SW 1271 (cell line): Measurements from ENCODE around the gene LETM1.

ENCODE experiments used
- DNase-seq, 2 experiments: peaks; one replicate each; lab custom pipeline; 2025; lab: John Stamatoyannopoulos, UW

LETM1 gene

DNA sequence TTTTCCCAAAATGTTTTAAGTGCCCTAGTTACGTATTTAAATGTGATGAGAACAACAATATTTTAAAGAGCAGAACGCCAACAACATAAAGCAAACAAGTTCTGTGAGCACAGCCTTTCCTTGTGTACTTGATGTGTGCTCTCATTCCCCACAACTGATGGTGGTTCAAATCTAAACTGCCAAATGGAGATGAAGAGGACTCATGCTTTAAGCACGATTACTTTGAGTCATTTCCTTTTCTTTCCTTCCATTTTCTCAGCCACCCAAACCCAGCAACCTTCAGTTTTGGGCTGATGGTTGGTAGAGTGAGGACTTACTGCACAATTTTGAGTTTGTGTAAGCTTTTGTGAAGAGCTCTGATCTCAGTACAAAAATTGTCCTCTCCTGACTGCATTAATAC is 16.9 kb upstream of the LETM1 start:
- DNase-seq, result peak; percentile 15 to 60

GRCh38 chr4:1871471-1872021 is 15.6 kb upstream of the LETM1 start:
- DNase-seq, result no peak

DNA sequence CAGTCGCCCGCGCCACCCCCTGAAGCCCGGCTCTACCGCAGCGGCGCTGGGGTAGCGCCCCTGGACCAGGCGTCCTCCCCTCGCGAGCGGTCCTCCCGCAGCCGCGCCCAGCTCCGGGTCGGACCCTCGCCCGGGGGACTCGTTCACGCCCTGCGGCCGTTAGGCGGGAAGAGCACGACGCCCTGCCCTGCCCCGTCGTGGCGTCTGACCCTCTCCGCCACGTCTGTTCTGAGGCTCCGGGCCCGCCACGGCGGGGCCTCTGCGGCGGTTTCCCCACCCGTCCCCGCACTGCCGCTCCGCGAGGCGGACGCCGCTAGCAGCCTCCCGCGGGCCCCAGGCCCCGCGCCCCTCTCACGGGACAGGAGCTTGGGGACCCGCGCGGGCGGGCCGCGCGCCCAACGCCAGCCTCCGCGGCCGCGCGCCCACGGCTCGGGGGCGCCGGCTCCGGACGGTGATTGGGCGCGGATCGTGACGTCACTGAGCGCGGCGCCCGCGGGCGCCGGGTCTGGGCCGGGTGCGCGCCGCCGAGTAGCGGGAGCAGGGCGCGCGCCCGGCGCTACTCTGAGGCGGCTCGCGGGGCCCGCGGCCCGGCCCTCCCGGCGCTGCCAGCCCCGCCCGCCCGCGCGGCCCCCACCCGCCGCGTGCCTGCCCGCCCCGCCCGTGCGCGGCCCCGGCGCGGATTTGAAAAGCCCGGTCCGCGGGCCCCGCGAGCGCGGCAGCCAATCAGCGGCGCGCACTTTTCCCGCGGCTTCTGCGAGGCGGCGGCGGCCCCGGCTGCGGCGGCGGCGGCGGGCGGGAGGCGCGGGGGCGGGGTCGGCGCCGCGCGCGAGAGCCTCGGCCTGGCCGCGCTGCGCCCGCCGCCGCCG is 14.9 kb upstream of the LETM1 start, which contains the start of gene NSD2:
Gene NSD2 (plus strand): TSS at position 816 of the 866 bp plus-strand sequence. CDS start 29,262 bp downstream, outside the sequence.
- peak; percentile 49 to 83 for DNase-seq

DNA sequence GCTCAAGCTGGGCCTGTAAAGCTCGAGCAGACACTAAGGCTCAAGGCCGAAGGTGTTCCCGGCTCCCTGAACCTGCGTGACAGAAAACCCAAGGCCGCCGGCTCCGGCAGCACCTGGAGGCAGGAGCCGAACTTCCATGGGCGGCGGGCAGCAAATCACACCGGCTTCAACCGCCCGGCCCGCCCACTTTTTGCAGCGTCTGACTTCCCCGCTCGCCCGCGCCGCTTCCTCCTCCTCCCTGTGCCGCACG is 14.3 kb upstream of the LETM1 start:
- DNase-seq, result peak; percentile 52 to 82

DNA sequence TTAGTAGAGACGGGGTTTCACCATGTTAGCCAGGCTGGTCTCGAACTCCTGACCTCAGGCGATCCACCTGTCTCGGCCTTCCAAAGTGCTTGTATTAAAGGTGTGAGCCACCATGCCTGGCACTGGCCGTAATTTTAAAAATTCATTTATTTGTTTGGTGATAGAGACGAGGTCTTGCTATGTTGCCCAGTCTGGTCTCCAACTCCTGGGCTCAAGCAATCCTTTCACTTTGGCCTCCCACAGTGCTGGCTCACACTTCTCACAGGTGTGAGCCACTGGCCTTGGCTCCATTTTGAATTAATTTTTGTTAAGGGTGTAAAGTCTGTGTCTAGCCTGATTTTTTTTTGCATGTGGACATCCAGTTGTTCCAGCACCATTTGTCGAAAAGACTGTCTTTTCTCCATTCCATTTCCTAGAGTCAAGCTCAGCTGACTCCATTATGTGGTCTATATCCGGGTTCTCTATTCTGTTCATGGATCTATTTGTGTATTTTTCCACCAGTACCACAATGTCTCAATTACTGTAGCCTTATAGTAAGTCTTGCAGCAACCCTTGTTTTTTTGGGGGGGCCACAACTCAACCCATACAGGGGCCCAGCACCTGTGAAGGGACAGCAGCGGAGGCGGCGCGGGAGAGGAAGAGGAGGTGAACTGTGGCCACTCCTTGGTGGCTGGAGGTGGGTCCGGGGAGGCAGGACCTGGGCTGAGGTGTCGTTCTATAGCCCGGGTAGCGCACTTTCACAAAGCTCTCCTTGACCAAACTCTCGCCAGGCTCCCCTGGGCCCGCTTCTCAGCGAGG is 13.8 kb upstream of the LETM1 start:
- no peak for DNase-seq

DNA sequence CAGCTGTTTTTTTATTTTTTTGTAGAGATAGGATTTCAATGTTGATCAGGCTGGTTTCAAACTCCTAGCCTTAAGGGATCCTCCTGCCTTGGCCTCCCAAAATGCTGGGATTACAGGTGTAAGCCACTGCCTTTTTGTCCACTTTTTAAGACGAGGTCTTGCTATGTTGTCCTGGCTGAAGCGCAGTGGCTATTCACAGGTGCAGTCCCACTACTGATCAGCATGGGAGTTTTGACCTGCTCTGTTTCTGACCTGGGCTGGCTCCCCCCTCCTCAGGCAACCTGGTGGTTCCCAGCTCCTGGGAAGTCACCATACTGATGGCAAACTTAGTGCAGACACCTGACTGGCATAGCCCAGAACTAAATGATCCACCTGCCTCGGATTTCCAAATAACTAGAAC is 13.0 kb upstream of the LETM1 start:
- DNase-seq, result no peak

DNA sequence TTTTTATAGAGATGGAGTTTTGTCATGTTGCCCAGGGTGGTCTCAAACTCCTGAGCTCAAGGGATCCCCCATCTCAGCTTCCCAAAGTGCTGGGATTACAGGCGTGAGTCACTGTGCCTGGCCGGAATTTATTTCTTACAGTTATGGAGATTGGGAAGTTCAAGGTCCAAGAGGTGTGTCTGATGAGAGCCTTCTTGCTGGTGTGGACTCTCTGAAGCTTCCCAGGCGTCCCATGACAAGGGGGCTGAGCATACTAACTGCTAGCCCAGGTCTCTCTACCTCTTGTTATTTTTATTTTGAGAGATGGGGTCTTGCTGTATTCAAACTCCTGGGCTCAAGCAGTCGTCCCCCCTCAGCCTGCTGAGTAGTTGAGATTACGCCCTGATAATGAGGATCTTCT is 12.3 kb upstream of the LETM1 start:
- no peak for DNase-seq

DNA sequence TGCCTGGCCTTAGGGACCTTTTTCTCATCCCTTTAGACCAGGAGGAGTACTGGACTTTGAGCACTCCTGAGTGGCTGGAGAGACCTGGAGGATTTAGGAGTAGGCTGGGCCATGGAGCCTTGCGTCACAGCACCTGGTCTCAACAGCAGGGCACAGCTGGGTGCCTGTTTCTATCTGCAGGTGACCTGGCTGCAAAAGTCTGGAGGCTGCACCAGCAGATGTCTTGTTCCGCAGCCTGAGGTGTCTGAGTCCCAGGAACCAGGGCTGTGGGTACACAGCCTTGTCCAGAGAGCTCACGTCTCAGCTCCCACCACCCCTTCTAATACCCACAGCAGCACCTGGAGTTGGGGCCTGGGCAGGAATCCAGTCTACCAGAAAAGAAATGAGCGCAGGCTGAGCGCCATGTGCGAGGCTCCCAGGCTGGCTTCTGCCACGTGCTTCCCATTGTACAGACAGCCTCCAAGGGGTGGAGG is 10.3 kb upstream of the LETM1 start:
- no peak for DNase-seq

GRCh38 chr4:1864076-1865008 is 8.4 kb upstream of the LETM1 start:
- no peak for DNase-seq

DNA sequence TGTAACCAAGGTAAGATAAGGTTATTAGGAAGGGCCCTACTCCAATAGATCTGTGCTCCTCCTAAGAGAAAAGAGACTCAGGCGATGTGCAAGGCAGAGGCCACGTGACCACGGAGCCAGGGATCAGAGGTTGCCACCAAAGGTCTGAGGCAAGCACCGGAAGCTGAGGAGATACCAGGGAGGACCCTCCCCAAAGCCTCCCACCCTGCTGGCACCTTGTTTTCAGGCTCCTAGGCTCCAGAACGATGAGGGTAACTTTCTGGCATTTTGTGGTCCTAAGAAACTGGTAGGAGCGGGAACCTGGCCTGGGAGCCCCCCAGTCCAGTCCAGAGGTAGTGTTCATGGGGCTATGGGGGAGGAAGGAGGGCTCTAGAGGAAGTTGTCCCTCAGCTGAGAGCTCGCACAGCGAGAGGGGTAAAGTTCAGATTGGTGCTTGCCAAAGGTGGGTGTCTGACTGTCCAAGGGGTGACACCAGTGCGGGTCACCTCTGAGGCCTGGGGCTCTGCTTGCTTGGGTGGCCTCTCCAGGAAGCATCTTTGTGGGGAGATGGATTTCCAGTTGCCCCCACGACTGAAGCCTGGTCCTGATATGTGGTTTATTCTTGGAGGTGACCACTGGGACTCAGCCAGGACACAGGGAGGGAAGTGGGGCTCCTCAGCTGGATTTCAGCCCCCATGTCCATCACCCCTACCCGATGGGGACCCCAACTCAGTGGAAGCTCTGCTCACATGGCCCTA is 7.5 kb upstream of the LETM1 start:
- no peak for DNase-seq

GRCh38 chr4:1862961-1863296 is 7.0 kb upstream of the LETM1 start:
- DNase-seq, result no peak

- no peak for DNase-seq
These were observed 6.3 kb upstream of the LETM1 start for GRCh38 chr4:1862055-1862911.

DNA sequence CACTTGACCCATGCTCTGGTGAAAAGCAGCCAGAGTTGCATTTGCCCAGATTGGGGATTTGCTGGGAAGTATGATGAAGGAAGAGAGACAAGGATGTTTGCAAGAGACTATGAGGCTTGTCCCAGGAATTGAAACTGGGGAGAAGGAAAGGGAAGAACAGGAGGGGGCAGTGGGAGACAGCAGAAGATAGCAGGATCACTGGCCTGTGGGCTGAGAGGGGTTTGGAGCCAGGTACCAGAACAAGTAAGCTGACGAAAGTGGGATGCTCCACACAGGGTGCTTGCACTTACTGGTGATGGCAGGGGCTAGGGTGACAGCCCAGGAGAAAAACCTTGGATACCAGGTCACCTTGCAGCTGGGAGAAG is 3.4 kb upstream of the LETM1 start:
- no peak for DNase-seq

DNA sequence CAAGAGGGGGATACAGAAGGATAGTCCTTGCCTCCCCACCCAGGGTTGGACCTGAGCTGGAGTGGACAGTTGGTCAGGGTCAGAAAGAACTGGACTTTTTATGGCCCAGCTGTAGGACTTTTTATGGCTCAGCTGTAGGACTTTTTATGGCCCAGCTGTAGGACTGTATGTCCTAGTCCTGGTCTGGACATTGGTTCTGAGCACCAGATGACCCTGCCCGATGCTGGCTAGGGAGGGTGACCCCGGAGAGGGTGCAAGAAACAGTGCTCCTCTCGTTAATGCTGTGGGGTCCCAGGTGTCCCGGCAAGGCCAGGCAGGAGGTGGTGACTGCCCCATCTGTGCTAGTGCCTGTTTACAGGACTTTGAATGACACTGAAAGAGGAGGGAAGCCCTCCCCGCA is 2.0 kb upstream of the LETM1 start:
- DNase-seq, result no peak

- peak in 1 of 2 experiments; percentile 24 for DNase-seq
These were observed 1.2 kb upstream of the LETM1 start for GRCh38 chr4:1856943-1857699.

GRCh38 chr4:1855333-1856070 is 454 bp downstream of the LETM1 start:
- no peak for DNase-seq

GRCh38 chr4:1854752-1855151 is 1.2 kb downstream of the LETM1 start:
- no peak for DNase-seq

- DNase-seq, result no peak
These were observed 2.9 kb downstream of the LETM1 start for GRCh38 chr4:1852904-1853623.
